Pulmonary artery endothelial cell (primary cell): ENCODE results near the gene RFT1. TPM values are rescaled to one million over a fixed set of nuclear protein-coding genes. Genes with fewer than 3 reads are reported as not detected.

Experiments
- DNase-seq: peaks from one replicate; pipeline ENCODE4 v3.0.0-alpha.2; 2011; ENCODE audit warnings: low read depth, low spot score
- total RNA-seq: library from RNA; depleted of rRNA; stranded (reverse); fragments of >200 nt; gene quantifications from 2 replicates; pipeline ENCODE4 v1.2.3, GENCODE V29; 2014

RFT1 gene, protein sequence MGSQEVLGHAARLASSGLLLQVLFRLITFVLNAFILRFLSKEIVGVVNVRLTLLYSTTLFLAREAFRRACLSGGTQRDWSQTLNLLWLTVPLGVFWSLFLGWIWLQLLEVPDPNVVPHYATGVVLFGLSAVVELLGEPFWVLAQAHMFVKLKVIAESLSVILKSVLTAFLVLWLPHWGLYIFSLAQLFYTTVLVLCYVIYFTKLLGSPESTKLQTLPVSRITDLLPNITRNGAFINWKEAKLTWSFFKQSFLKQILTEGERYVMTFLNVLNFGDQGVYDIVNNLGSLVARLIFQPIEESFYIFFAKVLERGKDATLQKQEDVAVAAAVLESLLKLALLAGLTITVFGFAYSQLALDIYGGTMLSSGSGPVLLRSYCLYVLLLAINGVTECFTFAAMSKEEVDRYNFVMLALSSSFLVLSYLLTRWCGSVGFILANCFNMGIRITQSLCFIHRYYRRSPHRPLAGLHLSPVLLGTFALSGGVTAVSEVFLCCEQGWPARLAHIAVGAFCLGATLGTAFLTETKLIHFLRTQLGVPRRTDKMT
- total RNA-seq, result 25.3 and 32.6 TPM in 2 replicates

DNA sequence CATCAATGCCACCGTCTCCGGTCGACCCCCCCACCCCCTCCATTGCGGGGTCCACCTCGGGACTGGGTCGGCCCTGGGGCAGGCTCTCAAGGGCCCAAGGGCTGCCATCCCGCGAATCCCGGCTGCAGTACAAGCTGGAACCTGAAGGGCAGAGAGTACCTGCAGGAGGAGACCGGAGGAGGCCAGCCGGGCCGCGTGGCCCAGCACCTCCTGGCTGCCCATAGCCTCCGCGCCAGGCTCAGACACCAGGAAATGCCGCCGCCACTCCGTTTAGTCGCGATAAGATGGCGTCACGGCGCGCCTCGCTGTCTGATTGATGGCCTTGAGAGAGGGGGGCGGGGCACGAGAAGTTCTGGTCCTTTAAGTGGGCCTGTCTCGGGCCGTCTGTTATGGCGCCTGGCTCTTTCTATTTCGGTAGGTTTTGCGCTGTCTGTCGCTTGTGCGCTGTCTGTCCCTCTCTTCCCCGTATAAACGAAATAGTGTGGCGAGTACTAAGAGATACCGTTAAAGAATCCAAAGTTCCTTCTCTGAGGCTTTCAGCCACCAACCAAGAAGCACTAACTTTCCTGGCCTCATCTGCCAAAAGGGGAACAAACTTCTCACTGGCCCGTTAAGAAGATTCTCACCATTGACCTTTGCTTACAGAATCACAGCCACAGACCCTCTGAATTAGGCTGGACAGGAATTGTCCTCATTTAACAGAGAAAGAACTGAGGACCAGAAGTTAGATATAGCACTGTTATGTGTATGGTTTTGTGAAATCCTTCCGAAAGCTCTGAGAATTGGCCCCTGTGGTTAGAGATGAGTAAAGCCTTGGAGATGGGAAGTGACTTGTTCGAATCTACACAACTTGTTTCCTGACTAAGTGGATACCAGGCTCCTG, at the start of gene RFT1:
RFT1 (minus strand) TSS at position 257 of the 883 bp plus-strand sequence; CDS start at position 222, 35 bp downstream.
- DNase-seq, result peak; percentile 88

DNA sequence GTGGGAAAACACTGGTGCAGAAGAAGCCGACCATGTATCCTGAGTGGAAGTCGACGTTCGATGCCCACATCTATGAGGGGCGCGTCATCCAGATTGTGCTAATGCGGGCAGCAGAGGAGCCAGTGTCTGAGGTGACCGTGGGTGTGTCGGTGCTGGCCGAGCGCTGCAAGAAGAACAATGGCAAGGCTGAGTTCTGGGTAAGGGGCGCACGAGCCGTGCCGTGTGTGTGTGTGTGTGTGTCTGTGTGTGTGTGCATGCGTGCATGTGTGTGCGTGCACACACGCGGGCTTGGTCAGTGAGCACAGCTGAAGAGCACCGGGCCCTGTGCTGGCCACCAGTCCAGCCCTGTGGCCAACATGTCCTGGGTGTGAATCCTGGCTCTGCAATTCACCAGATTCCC, 49.3 kb upstream of the RFT1 start:
- DNase-seq, result no peak

DNA sequence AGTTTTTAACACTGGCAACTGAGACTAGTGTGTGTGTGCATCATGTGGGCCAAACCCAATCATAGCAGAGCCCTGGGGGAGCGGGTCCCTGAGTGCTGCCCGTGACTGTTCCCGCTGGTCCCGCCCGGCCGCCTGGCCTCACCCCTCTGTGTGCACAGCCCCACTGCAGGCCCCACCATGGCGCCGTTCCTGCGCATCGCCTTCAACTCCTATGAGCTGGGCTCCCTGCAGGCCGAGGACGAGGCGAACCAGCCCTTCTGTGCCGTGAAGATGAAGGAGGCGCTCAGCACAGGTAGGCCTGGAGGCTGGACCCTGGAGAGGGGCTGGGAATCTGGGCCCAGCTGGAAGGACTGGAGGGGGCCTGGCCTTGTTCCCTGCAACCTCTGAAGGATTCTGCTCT, 48.0 kb upstream of the RFT1 start:
- no peak for DNase-seq

DNA sequence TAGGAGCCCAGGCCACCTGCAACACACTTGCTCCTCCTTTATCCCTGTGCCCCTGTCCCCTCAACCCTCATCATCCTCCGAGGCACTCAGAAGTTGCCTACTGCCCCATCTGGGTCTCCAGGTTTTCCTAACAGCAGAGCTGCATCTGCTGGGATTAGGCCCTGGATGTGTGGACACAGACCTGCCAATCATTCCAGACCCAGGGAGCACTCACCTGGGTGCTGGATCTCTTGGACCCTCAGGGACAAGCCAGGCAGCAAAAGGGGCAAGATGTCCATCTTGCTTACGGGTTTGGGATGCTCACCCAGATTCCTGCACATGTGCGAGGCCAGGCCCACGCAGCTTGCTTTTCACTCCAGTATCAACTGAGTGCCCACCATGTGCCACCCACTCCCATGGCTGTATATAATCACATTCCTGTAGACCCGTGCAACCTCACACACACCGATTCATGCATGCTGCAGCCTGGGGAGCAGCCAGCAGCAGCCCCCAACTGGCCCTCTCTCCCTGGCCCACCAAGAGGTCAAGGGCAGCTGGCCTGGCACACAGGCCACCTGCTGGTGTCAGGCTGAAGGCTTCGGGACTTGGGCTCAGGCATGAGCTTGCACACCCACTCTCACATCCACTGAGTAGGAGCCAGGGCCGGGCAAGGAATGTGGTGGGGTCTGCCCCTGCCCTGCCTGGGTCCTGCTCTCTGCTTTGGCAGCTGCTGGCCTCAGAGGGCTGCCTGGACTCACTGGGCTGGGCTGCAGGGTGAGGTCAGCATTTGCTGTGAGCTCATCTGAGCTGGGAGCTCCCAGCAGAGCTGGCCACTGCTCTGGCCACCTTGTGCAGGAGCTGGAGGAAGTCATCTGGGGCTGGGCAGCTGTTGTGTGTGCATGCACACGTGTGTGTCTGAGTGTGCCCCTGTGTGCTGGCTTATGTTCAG, 45.6 kb upstream of the RFT1 start:
- no peak for DNase-seq

DNA sequence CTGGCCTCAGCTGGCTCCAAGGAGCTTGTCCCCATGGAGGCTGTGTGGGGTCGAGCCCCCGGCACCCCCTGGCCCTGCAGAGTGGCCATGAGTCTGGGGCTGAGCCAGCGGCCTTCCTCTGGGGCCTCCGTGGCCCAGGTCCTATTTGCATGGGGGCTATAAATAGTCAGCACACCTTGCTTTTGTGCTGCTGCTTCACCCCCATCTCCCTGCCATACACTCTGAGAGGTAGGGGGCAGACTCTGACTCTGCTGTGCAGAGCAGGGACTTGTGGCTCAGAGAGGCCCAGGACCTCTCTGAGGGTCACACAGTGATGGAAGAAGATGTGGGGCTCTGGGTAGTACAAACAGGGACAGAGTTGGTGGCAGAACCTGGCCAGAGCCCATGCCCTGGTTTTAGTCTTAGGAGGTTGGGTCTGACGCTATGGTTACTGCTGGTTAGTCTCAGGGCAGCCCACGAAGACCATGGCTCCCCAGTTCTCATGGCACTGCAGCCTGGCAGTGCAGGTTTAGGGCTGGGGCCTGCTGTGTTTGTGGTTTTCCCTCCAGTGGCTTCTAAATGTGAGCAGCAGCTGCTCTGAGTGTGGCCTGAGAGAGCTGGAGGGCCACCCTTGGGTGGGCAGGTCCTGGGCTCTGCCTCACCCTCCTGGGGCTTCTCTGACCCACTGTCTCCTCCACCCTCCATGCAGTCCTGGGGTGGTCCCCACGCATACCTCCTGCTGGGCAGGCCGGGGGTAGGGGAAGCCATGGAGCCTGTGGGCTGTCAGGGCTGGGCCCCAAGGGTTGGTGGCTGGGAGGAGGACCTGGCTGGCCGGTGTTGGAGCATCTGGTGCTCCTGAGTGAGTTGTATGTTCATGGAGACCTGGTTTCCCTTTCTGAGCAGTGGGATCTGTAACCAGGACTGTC, 44.4 kb upstream of the RFT1 start:
- DNase-seq, result no peak

DNA sequence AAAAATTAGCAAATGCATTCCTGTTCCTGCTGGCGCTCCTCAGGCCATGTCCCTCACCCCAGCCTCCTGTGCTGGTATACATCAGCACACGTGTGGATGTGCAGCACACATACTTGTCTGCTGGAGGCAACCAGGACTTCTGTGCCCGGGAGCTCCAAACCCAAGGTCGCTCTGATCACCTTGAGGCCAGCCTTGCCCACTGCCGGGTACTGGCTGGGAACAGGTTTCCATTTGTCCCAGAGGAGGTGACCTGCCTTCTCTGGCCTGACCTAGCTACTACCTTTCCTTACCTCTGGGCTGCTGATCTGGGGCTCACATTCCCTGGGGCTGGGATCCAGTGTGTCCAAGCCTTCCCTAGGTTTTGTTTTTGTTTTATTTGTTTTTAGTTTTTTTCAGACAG, 42.9 kb upstream of the RFT1 start:
- no peak for DNase-seq

DNA sequence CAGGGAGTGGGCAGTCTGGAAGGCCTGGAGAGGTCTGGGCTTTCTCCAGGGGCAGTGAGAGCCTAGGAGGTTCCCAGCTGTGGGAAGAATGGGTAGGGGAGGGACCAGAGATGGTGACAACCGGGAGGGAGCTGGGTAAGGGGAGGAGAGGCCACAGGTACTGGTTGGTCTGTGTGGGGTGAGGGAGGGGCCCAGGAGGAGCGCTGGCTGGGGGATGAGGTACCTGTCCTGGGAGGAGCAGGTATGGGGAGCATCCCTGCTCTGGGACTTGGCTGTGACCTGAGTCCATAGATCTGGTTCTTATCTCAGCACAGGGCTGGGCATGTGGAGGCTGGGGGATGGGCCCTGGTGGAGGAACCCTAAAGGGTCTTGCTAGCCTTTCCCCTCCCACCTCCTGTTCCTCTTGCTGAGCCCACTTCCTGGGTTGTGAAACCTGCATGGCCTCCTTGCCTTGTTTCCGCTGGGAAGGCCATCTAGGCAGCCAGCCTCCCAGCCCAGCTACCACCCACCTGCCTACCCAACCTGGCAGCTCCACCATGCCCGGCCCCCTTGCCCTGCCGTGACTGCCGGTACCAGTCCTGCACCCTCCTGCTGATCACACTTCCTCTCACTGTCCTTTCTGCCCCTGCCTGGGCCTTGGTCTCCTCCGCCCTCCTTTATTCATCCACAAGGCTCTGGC, 41.7 kb upstream of the RFT1 start:
- no peak for DNase-seq

DNA sequence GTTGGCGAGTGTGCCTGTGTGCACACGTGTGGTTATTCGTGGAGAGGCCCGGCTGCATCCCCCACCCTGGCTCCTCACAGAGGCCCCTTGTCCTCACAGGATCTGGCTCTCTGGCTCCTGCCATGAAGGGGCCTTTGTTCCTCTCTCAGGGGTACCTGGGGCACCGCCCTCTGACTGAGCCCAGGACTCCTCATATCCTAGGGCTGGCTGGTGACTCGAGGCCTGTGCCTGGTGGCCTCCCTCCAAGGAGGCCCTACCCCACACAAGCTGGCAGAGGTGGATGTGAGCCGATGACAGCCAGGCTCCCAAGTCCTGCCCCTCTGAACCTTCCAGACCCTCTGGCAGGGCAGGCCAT, 40.8 kb upstream of the RFT1 start:
- DNase-seq, result no peak

DNA sequence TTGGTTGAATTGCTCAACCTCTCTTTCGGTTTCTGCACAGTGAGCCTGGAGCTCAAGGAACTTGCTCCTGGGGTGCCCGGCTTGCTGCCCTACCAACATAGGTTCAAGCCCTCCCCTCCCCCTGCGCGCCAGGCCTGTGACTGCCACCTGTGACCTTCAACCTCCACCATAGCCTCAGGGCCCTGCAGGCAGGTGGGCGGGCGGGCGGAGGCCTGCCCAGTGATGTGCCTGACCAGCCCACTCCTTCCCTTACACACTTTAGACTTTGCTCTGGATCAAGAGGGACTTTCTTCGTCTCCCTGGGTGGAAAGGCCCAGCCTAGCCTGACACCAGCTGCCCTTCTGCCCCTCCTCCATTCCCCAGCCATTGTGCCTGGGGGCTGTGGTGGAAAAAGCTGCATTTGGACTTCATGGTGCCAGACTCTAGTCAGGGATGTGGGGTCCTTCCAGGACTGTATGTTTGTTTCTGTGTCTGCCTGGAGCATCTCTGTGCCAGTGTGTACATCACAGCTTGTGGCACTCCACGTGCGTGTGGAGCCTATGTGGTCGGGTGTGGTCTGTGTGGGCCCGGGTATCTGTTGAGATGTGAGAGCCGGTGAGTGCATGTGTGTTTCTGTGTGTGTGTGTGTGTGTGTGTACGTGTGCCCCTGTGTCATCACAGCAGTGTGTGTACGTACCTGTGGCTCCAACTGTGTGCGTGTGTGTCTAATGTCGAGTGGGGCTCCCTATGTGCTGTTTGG, 40.3 kb upstream of the RFT1 start:
- DNase-seq, result no peak

DNA sequence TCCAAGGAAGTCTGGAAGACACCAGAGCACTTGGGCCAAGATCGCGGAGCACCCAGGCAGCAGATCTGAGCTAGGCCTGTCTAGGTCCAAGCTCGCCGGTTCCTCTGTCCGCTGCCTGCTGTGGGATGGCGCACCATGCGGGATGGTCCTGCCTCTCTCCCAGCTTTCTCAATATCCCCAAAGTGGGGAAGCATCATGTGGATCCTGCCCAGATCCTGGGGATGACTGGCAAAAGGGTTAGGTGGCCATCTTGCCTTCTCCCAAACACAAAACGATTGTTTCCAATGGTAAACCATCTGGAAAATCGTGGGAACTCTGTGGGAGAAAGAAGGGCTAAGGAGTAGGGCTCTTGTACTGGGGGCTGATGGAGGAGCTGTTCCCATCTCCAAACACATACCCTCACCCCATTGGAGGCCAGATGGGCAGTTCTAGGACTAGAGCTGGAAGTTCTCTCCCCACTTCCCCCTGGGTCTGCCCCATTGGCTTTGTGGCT, 39.6 kb upstream of the RFT1 start:
- no peak for DNase-seq

DNA sequence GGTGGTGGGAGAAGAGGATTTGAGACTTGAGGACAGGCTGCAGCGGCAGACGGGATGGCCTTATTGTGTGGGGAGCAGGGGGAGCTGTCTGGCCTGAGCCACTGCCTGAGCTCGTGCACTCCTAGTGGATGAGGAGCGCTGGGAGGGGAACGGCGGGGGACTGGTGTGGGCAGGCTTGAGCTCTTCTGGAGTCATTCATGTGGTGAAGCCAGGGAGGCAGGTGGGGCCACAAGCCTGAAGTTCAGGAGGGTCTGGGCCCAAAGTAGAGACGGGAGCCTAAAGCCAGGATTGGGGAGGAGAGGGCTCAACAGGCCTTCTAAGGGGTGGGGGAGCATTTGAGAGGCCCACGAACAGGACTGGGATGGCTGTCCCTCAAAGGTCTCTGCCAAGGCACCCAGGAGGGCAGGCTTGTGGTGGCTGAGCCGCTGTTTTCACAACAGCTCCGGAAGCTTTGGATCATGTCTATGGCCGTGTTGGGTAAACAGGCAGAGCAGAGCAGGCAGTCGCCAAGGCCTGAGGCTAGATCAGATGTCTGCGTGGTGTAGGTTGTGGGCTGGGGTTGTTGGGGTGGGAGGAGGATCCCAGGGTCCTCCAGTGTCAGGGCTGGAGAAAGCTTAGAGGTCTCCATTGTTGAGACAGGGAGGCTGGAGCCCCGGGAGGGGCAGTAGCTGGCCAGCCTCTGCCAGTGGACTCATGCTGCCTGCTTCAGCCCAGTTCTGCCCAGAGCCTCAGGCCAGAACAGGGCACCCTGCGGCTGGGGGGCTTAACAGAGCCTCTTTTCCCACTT, 39.0 kb upstream of the RFT1 start:
- DNase-seq, result no peak

DNA sequence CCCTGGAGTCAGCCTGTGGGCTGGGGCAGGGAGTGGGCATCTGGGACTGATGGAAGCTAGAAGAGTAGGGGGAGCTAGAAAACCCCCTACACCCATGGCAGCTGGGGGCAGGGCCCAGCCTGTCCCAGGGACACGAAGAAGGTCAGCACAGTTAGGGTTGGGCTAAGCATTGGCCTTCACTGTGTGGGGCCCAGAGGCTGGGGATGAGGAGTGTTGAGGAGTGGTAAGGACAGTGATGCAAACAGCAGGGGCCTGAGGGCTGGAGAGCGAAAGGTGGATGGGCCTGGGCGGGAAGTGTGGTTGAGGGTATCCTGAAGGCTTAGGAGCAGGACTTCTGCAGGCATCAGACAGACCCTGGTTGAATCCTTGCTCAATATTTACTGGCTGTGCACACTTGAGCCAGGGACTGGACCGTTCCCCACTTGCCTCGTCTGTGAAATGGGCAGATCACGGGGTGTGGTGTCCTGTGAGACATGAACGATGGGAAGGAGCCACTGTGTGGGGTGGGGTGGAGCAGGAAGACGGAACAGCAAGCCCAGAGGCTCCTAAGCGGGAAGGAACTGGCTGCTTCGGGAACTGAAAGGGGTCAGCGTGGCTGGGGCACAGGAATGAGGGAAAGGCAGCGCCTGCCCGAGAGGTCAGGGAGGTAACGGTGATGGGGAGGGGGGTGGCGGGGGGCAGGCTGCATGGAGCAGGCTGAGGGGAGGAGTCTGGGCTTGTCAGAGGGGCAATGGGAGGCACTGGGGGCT, 38.1 kb upstream of the RFT1 start:
- DNase-seq, result no peak

DNA sequence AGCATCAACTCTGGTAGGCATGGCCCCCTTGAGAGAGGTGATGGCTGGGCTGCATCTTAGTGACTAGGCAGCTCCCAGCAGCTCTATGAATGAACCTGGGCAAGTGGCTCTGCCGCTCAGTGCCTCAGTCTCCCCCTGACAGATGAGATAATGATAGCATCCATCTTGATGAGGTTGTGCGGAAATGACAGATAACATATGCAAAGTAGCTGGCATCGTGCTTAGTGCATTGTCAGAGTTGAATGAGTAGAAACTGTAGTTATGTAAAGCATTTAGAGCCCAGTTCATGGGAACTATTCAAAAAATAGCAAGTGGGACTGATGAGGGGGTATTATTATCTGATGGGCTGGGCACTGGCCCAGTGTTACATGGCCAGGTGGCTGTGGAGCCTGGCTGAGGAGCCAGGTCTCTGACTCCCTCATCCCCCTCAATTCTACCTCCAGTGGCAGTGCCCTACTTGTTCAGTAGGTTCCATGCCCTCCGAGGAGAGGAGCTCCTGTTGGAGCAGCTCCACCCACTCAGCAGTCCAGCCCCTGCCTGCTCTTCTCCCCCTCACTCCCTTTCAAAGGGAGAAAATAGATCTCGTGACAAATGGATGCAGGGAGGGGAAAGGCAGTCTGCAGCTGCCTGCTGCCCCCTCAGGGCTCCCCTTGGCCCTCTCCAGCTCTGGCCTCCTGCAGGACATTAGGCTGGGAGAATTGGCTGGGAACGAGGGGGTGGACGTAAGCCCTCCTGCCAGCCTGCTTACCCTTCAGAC, 37.4 kb upstream of the RFT1 start:
- no peak for DNase-seq

DNA sequence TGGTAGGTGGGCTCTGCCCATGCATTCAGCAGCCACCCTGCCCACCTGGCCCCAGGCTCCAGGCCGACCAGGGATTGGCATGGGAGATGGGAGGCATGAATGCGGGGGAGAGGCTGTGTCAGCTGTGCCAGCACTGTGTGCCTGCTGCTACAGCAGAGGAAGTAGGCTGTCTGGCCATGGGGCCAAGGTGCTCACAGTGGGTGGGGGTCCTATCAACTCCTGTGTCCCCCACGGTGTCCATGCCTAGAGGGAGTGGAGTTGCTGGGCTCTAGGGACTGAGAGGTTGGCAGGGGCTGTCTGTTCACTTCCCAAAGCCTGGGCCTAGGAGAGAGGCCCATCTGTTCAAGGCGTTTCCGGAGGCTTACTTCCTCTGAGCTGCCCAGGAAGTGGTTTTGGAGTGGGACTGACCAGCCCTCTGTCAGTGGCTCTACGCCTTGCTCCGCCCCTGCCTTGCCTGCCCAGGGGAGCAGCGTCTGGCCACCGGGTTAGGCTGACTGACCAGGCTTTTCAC, 36.6 kb upstream of the RFT1 start:
- DNase-seq, result peak; percentile 29

DNA sequence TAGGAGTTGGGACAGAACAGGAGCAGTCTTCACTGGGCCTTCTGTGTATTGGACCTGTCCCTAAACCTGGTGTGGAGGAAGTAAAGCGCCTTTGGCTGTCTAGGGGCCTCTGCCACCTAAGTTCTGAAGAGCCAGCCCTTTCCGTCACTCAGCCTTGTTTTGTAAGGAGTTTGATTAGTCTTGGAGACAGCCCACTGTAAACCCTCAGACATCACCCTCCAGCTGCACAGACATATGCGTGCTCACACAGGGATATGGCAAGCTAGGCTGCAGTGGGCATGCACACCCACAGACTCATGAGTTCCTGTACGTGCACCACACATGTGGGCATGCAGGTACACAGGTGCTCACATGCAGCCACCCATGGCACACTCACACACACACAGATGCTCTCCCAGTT, 36.0 kb upstream of the RFT1 start:
- no peak for DNase-seq

DNA sequence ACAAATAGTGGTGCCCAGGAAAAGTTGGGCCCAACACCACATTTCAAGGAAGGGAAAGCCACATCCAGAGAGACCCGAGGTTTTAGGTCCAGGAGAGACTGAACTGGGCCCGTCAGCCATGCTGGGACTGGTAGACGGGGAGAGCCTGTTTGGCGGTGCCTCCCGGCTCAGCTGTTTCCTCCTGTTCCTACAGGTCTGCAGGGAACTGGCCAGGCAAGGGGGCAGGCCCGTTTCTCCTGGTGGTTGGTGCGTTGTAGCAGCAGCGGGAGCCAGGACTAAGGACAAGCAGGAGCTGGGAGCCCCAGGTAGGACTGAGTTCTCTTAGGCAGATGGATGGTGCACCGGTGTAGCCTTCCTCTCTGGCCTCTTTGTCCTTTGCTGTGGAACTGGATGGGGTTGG, 34.7 kb upstream of the RFT1 start:
- no peak for DNase-seq
